Smooth muscle cell of the brain vasculature (primary cell): ENCODE results near the gene MAMDC4.
"Not testable (repeated sequence)": the region's sequence is repeated elsewhere in the genome, so short reads cannot be mapped to it uniquely, and the experiment has no call there.

ENCODE experiments used
- DNase-seq: peaks from one replicate; pipeline ENCODE4 v3.0.0-alpha.2; 2012; ENCODE audit warnings: low read depth, low spot score

Gene MAMDC4

DNA sequence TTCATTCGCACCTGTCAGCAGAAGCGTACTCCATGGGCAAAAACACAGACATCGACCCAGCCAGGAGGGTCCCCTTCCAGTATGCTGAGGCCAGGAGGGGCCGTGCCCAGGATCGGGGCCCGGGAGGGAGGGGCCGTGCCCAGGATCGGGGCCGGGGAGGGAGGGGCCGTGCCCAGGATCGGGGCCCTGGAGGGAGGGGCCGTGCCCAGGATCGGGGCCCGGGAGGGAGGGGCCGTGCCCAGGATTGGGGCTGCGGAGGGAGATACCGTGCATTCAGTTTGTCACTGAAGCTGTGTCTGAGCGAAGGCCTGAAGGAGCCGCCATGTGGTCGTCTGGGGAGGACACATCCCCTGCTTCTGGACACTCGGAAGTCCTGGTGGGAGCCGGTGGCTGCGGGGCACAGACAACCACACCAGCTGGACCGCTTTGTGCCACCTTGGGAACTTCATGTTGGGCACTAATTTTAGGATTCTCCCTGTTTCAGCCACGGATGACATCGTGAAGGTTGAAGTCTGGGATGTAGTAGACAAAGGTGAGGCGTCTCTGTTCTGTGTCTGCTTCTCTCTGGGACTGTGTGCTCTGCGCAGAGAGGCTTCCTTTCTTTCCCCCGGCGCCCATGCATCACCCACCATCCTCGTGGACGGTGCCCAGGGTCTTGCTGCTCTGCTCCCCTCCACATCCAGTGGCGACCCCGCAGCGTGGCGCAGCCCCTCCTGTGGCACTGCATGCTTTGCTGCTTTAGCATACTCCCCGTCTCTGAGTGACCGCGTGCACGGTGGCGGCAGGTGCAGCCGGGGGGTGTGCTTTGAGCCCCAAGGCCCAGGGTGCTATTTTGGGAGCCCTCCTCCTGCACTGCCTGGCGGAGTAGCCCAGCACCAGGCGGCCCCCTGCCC lies 26.6 kb upstream of the MAMDC4 start:
- no peak for DNase-seq

DNA sequence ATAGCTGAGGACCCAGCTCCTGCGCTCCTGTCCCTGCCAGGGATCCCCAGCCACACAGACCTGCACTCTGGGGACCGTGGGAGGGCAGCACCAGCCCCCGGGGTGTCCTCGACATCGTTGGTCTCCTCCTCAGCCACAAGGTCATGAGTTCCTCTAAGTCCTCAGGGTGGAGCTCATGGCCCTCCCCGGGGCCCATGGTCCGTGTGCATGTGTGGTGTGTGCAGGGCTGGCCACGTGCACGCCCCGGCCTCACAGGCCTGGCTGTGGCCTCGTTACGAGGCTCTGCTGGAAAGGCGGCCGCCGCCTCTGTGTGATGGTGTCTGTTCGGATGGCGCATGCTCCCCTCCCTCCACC lies 26.0 kb upstream of the MAMDC4 start:
- no peak for DNase-seq

DNA sequence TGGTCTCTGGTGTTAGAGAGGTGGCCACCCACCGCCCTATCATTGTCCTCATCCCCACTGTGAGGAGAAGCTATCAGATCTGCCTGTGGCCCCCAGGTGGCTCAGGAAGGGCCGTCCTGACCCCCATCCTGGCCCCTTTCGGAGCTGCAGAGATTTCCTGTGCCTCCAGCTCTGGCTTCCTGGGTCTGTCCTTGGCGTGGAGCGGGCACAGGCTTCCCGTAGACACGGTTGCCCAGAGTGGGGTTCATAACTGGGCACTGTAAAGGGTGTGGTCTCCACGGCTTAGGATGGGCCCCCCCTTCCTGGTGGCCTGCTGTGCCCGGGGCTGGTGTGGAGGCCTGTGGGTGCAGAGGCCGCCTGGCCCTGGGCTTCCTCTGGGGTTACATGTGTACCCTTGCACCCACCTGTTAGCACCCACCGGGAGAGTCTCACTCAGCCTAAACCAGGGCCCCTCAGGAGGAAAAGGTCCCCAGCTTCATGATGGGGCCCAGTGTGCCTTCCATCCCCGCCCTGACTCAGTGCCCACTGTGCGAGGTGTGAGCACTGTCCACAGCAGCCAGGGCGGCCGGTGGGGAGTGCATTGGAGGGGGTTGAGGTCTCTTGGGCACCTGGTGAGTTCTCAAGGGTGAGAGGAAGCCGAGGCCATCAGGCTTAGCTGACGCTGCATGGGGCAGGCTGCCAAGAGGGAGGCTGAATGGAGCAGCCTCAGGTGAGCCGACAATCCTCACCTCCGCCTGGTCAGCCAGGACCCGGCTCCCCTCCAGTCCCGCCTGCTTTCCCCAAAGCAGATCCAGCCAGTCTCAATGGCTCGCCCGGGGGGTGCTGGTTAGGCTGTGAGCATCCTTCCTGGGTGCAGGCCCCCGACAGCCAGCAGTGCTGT lies 25.2 kb upstream of the MAMDC4 start:
- no peak for DNase-seq

- DNase-seq, result no peak
These were observed 24.2 kb upstream of the MAMDC4 start for GRCh38 chr9:136827794-136828473.

GRCh38 chr9:136828474-136829140 lies 23.5 kb upstream of the MAMDC4 start:
- DNase-seq, result no peak

GRCh38 chr9:136829412-136829811 lies 22.7 kb upstream of the MAMDC4 start:
- DNase-seq, result no peak

- no peak for DNase-seq
These were observed 21.9 kb upstream of the MAMDC4 start for GRCh38 chr9:136829981-136830885.

GRCh38 chr9:136831002-136831719 lies 21.0 kb upstream of the MAMDC4 start:
- DNase-seq, result no peak

DNA sequence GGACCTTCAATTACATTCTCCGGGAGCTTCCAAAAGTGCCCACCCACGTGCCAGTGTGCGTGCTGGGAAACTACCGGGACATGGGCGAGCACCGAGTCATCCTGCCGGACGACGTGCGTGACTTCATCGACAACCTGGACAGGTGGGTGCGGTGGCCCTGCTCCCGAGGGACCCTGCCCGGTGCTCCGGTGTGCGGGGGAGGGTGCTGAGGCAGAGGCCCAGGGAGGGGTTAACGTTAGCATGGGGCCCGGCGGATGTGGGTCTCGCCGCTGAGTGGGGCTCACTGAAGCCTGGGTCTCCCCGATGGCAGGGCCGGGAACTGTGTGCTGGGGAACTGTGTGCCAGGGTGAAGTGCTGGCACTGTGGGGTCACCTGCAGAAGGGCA lies 20.4 kb upstream of the MAMDC4 start:
- no peak for DNase-seq

GRCh38 chr9:136832581-136832980 lies 19.6 kb upstream of the MAMDC4 start:
- DNase-seq, result no peak

GRCh38 chr9:136833381-136834048 lies 18.6 kb upstream of the MAMDC4 start:
- DNase-seq, result not testable (repeated sequence)

GRCh38 chr9:136835162-136835931 lies 16.8 kb upstream of the MAMDC4 start:
- no peak for DNase-seq

GRCh38 chr9:136835932-136836904 lies 15.9 kb upstream of the MAMDC4 start:
- no peak for DNase-seq

DNA sequence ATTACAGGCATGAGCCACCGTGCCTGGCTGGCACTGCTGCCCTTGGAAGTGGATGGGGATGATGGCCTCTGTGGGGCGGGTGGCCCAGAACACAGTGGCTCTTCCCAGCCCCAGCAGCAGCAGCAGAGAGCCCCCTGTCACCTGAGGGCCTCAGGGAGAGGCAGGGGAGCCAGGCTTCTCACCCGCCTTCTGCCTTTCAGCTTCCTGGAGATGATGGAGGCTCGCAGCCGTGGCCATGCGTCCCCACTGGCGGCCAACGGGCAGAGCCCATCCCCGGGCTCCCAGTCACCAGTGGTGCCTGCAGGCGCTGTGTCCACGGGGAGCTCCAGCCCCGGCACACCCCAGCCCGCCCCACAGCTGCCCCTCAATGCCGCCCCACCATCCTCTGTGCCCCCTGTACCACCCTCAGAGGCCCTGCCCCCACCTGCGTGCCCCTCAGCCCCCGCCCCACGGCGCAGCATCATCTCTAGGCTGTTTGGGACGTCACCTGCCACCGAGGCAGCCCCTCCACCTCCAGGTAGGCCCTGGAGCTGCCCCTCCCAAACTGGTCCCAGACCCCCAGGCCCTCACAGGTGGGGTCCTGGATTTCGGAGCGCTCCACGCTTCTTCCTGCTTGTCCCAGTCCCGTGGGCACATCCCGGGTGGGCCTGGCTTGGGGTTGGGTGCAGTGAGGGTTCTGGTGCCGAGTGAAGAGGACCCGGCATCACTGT lies 14.8 kb upstream of the MAMDC4 start:
- DNase-seq, result no peak

DNA sequence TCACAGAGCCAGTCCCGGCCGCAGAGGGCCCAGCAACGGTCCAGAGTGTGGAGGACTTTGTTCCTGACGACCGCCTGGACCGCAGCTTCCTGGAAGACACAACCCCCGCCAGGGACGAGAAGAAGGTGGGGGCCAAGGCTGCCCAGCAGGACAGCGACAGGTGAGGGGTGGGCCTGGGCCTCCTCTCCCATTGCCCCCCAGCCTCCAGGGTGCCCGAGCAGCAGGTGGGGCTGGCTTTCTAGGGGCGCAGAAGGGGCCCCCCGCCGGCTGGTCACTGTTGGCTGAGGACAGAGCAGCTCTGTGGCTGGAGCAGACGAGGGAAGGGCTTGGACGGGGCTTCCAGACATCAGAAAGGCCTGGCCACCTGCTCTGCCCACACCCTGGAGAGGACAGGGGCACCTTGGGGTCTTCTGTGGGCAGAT lies 14.3 kb upstream of the MAMDC4 start:
- not testable (repeated sequence) for DNase-seq

DNA sequence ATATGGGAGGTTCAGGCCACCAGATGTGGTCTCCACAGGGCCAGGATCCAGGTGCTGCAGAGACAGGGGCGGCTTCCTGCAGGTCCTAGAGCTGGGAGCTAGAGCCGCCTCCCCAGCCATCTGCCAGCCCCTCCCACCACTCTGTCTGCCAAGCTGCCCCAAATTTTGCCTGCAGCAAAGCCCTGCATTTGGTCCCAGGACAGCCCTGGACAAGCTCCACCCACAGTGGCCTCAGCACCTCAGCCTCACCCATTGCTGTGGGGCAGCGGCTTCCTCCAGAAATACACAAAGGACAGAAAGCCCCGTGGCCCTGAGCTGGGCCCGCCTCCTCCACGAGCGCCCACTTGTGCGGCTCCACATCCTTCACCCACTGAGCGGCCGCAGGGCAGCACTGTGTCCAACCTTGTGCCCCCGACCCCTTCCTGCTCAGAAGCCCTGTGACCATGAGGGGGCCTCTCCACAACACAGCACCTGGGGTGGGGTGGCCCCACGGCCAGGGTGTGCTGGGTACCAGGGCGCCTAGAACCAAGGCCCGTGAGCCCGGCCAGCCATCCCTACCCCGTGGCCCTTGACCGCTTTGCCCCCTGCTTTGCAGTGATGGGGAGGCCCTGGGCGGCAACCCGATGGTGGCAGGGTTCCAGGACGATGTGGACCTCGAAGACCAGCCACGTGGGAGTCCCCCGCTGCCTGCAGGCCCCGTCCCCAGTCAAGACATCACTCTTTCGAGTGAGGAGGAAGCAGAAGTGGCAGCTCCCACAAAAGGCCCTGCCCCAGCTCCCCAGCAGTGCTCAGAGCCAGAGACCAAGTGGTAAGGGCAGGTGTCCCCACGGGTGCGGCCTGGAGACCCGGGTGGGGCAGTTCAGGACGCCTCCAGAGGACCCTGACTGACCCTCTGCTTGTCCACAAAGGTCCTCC lies 13.6 kb upstream of the MAMDC4 start:
- no peak for DNase-seq
